ENCODE measurements around the gene STAT2. TPM values are rescaled to one million over a fixed set of nuclear protein-coding genes. Genes with fewer than 3 reads are reported as not detected.

STAT2 gene
- total and polyA plus RNA-seq, 2 of the 13 experiments (the other 11 are each of a cell fraction or from before 2014, with no cell fraction given), result 43.5 to 84.6 TPM

DNA sequence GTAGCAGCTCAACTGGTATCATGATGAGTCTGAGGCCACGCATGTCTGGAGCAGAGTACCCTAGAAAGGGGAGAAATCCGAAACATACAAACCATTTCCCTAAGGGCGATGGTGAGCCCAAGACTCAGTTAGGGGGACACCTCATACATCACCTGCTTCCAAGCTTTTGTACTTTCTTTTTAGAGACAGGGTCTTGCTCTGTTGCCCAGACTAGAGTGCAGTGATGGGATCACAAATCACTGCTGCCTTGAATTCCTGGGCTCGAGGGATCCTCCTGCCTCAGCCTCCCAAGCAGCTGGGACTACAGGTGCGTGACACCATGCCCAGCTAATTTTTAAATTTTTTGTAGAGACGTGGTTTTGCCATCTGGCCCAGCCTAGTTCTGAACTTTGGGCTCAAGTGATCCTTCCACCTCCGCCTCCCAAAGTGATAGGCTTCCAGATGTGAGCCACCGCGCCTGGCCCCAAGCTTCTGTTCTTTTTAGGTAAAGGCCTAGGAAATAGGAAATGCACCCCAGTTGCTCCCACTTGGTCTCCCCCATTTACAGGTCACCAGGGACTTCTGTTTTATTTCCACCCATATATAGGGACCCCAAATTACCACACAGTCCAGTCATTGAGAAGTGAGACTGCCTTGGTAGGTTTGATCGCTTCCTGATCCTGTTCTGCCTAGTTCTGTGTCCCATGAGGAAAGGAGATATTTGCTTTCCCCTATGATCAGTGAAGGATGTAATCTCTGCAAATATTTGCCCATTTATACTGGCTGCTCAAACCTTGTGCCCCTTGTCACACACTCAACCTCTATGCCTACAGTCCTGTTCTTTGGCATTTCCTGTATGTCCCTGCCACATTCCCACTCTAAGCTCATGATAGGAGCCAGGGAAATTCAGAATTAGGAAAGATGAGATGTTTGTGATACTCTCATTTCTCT lies 2.5 kb upstream of the STAT2 start, which contains the start of gene APOF (continued):
- TF ChIP-seq GLI4 (CRISPR knock-in tag; IDR thresholded peaks at IDR 0.05; ENCODE audit: borderline replicate concordance), result no peak
- TF ChIP-seq ZNF329 (CRISPR knock-in tag; IDR thresholded peaks at IDR 0.05; ENCODE audit: low read depth), result no peak
- TF ChIP-seq, protein P1, sequence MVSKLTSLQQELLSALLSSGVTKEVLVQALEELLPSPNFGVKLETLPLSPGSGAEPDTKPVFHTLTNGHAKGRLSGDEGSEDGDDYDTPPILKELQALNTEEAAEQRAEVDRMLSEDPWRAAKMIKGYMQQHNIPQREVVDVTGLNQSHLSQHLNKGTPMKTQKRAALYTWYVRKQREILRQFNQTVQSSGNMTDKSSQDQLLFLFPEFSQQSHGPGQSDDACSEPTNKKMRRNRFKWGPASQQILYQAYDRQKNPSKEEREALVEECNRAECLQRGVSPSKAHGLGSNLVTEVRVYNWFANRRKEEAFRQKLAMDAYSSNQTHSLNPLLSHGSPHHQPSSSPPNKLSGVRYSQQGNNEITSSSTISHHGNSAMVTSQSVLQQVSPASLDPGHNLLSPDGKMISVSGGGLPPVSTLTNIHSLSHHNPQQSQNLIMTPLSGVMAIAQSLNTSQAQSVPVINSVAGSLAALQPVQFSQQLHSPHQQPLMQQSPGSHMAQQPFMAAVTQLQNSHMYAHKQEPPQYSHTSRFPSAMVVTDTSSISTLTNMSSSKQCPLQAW (CRISPR knock-in tag; IDR thresholded peaks at IDR 0.05), result peak; percentile 4; the same call in 1 of the 2 replicates
- TF ChIP-seq MIXL1 (CRISPR knock-in tag; IDR thresholded peaks at IDR 0.05), result peak; percentile 88
- TF ChIP-seq ZNF781 (CRISPR knock-in tag; IDR thresholded peaks at IDR 0.05; ENCODE audit: borderline replicate concordance, not compliant biosample characterization), result no peak
- TF ChIP-seq MED8 (CRISPR knock-in tag; IDR thresholded peaks at IDR 0.05; ENCODE audit: insufficient replicate concordance), result no peak
- TF ChIP-seq MAFG (CRISPR knock-in tag; IDR thresholded peaks at IDR 0.05), result no peak
- no peak for TF ChIP-seq KDM2A (CRISPR knock-in tag; IDR thresholded peaks at IDR 0.05; ENCODE audit: borderline replicate concordance, low read depth)
- peak; percentile 39; the same call in 1 of the 2 replicates for TF ChIP-seq RCOR2 (CRISPR knock-in tag; IDR thresholded peaks at IDR 0.05)
- peak; percentile 16; the same call in 1 of the 2 replicates for TF ChIP-seq STAG1 (CRISPR knock-in tag; IDR thresholded peaks at IDR 0.05)
- TF ChIP-seq, protein P2, sequence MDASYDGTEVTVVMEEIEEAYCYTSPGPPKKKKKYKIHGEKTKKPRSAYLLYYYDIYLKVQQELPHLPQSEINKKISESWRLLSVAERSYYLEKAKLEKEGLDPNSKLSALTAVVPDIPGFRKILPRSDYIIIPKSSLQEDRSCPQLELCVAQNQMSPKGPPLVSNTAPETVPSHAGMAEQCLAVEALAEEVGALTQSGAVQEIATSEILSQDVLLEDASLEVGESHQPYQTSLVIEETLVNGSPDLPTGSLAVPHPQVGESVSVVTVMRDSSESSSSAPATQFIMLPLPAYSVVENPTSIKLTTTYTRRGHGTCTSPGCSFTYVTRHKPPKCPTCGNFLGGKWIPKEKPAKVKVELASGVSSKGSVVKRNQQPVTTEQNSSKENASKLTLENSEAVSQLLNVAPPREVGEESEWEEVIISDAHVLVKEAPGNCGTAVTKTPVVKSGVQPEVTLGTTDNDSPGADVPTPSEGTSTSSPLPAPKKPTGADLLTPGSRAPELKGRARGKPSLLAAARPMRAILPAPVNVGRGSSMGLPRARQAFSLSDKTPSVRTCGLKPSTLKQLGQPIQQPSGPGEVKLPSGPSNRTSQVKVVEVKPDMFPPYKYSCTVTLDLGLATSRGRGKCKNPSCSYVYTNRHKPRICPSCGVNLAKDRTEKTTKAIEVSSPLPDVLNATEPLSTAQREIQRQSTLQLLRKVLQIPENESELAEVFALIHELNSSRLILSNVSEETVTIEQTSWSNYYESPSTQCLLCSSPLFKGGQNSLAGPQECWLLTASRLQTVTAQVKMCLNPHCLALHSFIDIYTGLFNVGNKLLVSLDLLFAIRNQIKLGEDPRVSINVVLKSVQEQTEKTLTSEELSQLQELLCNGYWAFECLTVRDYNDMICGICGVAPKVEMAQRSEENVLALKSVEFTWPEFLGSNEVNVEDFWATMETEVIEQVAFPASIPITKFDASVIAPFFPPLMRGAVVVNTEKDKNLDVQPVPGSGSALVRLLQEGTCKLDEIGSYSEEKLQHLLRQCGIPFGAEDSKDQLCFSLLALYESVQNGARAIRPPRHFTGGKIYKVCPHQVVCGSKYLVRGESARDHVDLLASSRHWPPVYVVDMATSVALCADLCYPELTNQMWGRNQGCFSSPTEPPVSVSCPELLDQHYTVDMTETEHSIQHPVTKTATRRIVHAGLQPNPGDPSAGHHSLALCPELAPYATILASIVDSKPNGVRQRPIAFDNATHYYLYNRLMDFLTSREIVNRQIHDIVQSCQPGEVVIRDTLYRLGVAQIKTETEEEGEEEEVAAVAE (CRISPR knock-in tag; IDR thresholded peaks at IDR 0.05; ENCODE audit: borderline replicate concordance), result peak; percentile 61; the same call in 1 of the 2 replicates
- TF ChIP-seq SOX13 (IDR thresholded peaks at IDR 0.05), result no peak
- TF ChIP-seq SOX13 (CRISPR knock-in tag; conservative IDR thresholded peaks at IDR 0.05 in 1 of 2, IDR thresholded peaks at IDR 0.05 in 1 of 2), result peak in 1 of 2 experiments; percentile 67; a peak in 1 of 4 replicates
- no peak for TF ChIP-seq MATR3 (CRISPR knock-in tag; IDR thresholded peaks at IDR 0.05)
- TF ChIP-seq ZNF224 (CRISPR knock-in tag; IDR thresholded peaks at IDR 0.05), result no peak
- TF ChIP-seq, protein P3, sequence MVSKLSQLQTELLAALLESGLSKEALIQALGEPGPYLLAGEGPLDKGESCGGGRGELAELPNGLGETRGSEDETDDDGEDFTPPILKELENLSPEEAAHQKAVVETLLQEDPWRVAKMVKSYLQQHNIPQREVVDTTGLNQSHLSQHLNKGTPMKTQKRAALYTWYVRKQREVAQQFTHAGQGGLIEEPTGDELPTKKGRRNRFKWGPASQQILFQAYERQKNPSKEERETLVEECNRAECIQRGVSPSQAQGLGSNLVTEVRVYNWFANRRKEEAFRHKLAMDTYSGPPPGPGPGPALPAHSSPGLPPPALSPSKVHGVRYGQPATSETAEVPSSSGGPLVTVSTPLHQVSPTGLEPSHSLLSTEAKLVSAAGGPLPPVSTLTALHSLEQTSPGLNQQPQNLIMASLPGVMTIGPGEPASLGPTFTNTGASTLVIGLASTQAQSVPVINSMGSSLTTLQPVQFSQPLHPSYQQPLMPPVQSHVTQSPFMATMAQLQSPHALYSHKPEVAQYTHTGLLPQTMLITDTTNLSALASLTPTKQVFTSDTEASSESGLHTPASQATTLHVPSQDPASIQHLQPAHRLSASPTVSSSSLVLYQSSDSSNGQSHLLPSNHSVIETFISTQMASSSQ (IDR thresholded peaks at IDR 0.05; ENCODE audit: low read depth), result no peak
- TF ChIP-seq, protein P3 (CRISPR knock-in tag; IDR thresholded peaks at IDR 0.05; ENCODE audit: borderline replicate concordance), result no peak
